Measurements from ENCODE around the gene BTBD18.
A peak's percentile ranks its signal among the peaks of the same experiment; 100 is the strongest.

BTBD18 gene

DNA sequence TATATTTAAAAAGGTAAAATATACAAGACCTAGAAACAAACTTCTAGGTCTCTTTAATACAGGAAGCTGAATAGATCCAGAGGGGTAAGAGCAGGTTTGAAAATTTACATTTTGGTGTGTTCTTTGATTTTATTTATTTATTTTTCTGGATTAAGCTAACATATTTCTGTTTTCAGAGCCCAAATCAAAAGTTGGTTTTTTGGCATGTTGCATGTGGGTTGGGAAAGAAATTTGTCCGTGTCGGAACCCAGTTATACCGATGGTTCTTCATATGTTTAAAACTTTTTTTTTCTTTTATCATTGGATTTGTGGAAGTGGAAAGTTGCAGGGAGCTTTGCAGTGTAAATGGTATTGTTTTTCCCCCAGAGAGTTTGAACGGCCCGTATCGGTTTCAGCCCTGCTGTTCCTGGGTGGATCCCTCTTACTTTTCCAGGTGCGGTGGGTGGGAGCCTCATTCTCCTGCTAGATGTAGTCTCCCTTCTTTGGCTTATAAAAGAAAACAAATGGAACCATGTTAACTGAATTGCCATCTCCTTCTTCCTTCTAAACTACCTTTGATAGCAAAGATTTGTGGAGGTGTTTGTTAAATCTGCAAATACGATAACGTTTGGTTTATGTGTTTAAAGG is 10.7 kb upstream of the BTBD18 start:
- H3K4ac ChIP-seq (ENCODE audit: low read depth in 1 of 2, low read length in 2 of 2), result no peak overlapping the region
- no peak overlapping the region for H2BK5ac ChIP-seq (ENCODE audit: low read depth, low read length, poor library complexity, severe bottlenecking)
- DNase-seq, result peak; percentile 22
- no peak overlapping the region for H3K18ac ChIP-seq (ENCODE audit: low read depth in 1 of 2, low read length in 2 of 2)
- no peak overlapping the region for H4K8ac ChIP-seq (ENCODE audit: low read length)
- H3K27ac ChIP-seq (ENCODE audit: low read length, poor library complexity, severe bottlenecking), result peak overlapping the region; percentile 10
- H3K9ac ChIP-seq (ENCODE audit: low read length), result peak overlapping the region; percentile 100
- peaks cover 6% of the 10 kb centered on the region for H3K4me1 ChIP-seq (ENCODE audit: control insufficient read depth, insufficient read depth, low read depth, low read length)
- peak overlapping the region; percentile 5 for H3K4me2 ChIP-seq (ENCODE audit: low read length, poor library complexity, severe bottlenecking)
- no peak overlapping the region for H2BK15ac ChIP-seq (ENCODE audit: low read depth, poor library complexity, severe bottlenecking)
- no peak overlapping the region for H3K23ac ChIP-seq (ENCODE audit: low read length in 2 of 2)
- no peak overlapping the region for H2BK12ac ChIP-seq (ENCODE audit: low read length in 2 of 2)
- H3K14ac ChIP-seq (ENCODE audit: low read length in 2 of 2), result no peak overlapping the region
- no peak overlapping the region for H4K91ac ChIP-seq (ENCODE audit: low read length)
- H2AFZ ChIP-seq (ENCODE audit: low read depth, low read length), result no peak overlapping the region
- 2% methylated on average over 6 of the region's 9 CpGs for WGBS
- H2AK5ac ChIP-seq (ENCODE audit: low read length, severe bottlenecking), result no peak overlapping the region
- H3K9me3 ChIP-seq (ENCODE audit: control insufficient read depth, low read length), result no peaks in the 10 kb centered on the region
- H2BK120ac ChIP-seq (ENCODE audit: low read depth, low read length), result no peak overlapping the region
- H3K27me3 ChIP-seq (ENCODE audit: control insufficient read depth in 1 of 2, insufficient read depth in 1 of 2, low read length in 2 of 2), result no peaks in the 10 kb centered on the region
- H3K36me3 ChIP-seq (ENCODE audit: control insufficient read depth in 1 of 2, insufficient read depth in 2 of 2, low read depth in 1 of 2, low read length in 2 of 2), result no peaks in the 10 kb centered on the region
- peak overlapping the region; percentile 38 to 96 for H3K4me3 ChIP-seq (ENCODE audit: insufficient read depth in 1 of 2, low read depth in 1 of 2, low read length in 2 of 2)
- peaks cover 3% of the 10 kb centered on the region for H3K79me1 ChIP-seq (replicated peaks; ENCODE audit: low read length, poor library complexity, severe bottlenecking)

DNA sequence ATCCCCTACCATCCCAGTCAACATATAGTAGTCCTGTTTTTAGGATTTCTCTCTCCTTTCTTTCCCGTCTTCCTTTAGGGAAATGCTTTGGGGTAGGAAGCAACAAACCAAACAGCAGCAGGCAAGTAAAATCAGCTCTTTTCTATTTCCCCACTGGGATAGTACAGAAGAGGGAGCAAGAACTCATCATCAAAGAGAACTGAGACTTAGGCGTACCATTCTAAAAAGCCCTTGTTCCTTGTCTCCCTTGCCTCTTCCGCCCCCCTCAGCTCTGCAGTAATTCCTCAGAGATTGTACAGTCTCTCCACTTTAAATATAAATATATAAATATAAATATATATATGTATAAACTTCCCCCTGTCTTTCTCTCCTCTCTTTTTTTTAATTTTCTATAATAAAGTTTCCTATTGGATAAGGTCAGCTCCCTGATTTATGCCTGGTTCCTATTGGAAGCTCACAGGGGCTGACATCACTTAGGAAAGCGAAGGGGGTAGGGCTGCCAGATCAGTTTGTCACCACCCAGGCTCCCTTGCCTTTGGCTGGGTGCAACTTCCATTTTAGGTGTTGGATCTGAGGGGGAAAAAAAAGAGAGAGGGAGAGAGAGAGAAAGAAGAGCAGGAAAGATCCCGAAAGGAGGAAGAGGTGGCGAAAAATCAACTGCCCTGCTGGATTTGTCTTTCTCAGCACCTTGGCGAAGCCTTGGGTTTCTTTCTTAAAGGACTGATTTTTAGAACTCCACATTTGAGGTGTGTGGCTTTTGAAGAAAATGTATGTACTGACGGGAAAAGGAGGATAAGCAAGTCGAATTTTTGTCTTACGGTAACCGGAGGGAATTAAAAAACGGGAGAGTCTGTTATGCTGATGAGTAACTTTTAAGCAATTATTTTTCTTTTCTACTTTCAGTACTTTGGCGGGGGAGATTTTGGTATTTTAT is 9.9 kb upstream of the BTBD18 start, which contains the start of gene CTNND1:
Gene CTNND1 (plus strand): TSS at position 502 of the 934 bp plus-strand sequence. CDS start 29,677 bp downstream, outside the sequence.
- 6% methylated on average over 10 of the region's 13 CpGs for WGBS
- H4K91ac ChIP-seq (ENCODE audit: low read length), result no peak within 1 kb of the TSS
- H2BK15ac ChIP-seq (ENCODE audit: low read depth, poor library complexity, severe bottlenecking), result peak within 1 kb of the TSS; percentile 26
- peak within 1 kb of the TSS in 1 of 2 experiments; percentile 57 for H3K4ac ChIP-seq (ENCODE audit: low read depth in 1 of 2, low read length in 2 of 2)
- peak within 1 kb of the TSS; percentile 38 to 96 for H3K4me3 ChIP-seq (ENCODE audit: insufficient read depth in 1 of 2, low read depth in 1 of 2, low read length in 2 of 2)
- H3K27ac ChIP-seq (ENCODE audit: low read length, poor library complexity, severe bottlenecking), result peak within 1 kb of the TSS; percentile 95
- H2BK120ac ChIP-seq (ENCODE audit: low read depth, low read length), result peak within 1 kb of the TSS; percentile 29
- H3K9ac ChIP-seq (ENCODE audit: low read length), result peak within 1 kb of the TSS; percentile 100
- H3K9me3 ChIP-seq (ENCODE audit: control insufficient read depth, low read length), result no peaks in the 10 kb centered on the region
- peaks cover 4% of the 10 kb centered on the region for H3K79me1 ChIP-seq (replicated peaks; ENCODE audit: low read length, poor library complexity, severe bottlenecking)
- H3K4me2 ChIP-seq (ENCODE audit: low read length, poor library complexity, severe bottlenecking), result peak within 1 kb of the TSS; percentile 41
- H3K36me3 ChIP-seq (ENCODE audit: control insufficient read depth in 1 of 2, insufficient read depth in 2 of 2, low read depth in 1 of 2, low read length in 2 of 2), result no peaks in the 10 kb centered on the region
- peaks cover 6% of the 10 kb centered on the region for H3K4me1 ChIP-seq (ENCODE audit: control insufficient read depth, insufficient read depth, low read depth, low read length)
- peak within 1 kb of the TSS; percentile 55 for H4K8ac ChIP-seq (ENCODE audit: low read length)
- DNase-seq, result peak; percentile 99
- H3K27me3 ChIP-seq (ENCODE audit: control insufficient read depth in 1 of 2, insufficient read depth in 1 of 2, low read length in 2 of 2), result no peaks in the 10 kb centered on the region
- H3K23ac ChIP-seq (ENCODE audit: low read length in 2 of 2), result no peak within 1 kb of the TSS
- peak within 1 kb of the TSS in 1 of 2 experiments; percentile 75 for H3K18ac ChIP-seq (ENCODE audit: low read depth in 1 of 2, low read length in 2 of 2)
- no peak within 1 kb of the TSS for H2BK12ac ChIP-seq (ENCODE audit: low read length in 2 of 2)
- peak within 1 kb of the TSS; percentile 78 for H2AK5ac ChIP-seq (ENCODE audit: low read length, severe bottlenecking)
- no peak within 1 kb of the TSS for H2AFZ ChIP-seq (ENCODE audit: low read depth, low read length)
- peak within 1 kb of the TSS; percentile 88 for H2BK5ac ChIP-seq (ENCODE audit: low read depth, low read length, poor library complexity, severe bottlenecking)
- peak within 1 kb of the TSS in 1 of 2 experiments; percentile 96 for H3K14ac ChIP-seq (ENCODE audit: low read length in 2 of 2)

GRCh38 chr11:57758174-57758573 is 6.6 kb upstream of the BTBD18 start:
- 90% methylated on average over 1 of the region's 3 CpGs for WGBS

DNA sequence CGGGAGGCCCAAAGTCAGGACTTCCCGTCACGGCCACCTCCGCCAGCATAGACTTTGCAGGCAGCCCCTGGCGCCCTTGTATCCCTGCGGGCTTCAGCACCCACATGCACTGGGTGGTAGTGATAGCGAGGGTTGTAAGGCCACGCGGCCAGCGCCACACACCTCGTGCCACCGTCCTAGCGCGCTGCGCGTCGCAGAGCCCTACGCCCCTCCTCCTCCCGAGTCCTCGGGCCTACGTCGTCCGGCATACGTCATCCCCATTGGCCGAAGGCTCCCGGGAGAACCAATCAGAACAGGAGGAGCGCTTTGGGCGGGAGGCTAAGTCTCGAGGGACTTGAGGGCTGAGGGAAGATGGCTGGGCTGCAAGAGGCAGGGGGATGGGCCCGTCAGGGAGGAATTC is 1.3 kb upstream of the BTBD18 start:
- Histone ChIP-seq H2BK12ac (ENCODE audit: low read length in 2 of 2) (no peak overlapping the region), H3K4ac (ENCODE audit: low read depth in 1 of 2, low read length in 2 of 2) (no peak overlapping the region), H3K79me1 (replicated peaks; ENCODE audit: low read length, poor library complexity, severe bottlenecking) (peaks cover 9% of the 10 kb centered on the region), H3K4me2 (ENCODE audit: low read length, poor library complexity, severe bottlenecking) (no peak overlapping the region), H3K4me3 (ENCODE audit: insufficient read depth in 1 of 2, low read depth in 1 of 2, low read length in 2 of 2) (peak overlapping the region in 1 of 2 experiments; percentile 5), H2AFZ (ENCODE audit: low read depth, low read length) (no peak overlapping the region), H3K23ac (ENCODE audit: low read length in 2 of 2) (no peak overlapping the region), H3K9ac (ENCODE audit: low read length) (no peak overlapping the region), H2BK15ac (ENCODE audit: low read depth, poor library complexity, severe bottlenecking) (no peak overlapping the region), H4K91ac (ENCODE audit: low read length) (peak overlapping the region; percentile 41), H3K27ac (ENCODE audit: low read length, poor library complexity, severe bottlenecking) (no peak overlapping the region), H2AK5ac (ENCODE audit: low read length, severe bottlenecking) (no peak overlapping the region), H2BK5ac (ENCODE audit: low read depth, low read length, poor library complexity, severe bottlenecking) (no peak overlapping the region), H3K27me3 (ENCODE audit: control insufficient read depth in 1 of 2, insufficient read depth in 1 of 2, low read length in 2 of 2) (no peaks in the 10 kb centered on the region), H4K8ac (ENCODE audit: low read length) (no peak overlapping the region), H3K9me3 (ENCODE audit: control insufficient read depth, low read length) (no peaks in the 10 kb centered on the region), H3K4me1 (ENCODE audit: control insufficient read depth, insufficient read depth, low read depth, low read length) (peaks cover 1% of the 10 kb centered on the region), H3K18ac (ENCODE audit: low read depth in 1 of 2, low read length in 2 of 2) (no peak overlapping the region), H2BK120ac (ENCODE audit: low read depth, low read length) (no peak overlapping the region), H3K14ac (ENCODE audit: low read length in 2 of 2) (no peak overlapping the region), H3K36me3 (ENCODE audit: control insufficient read depth in 1 of 2, insufficient read depth in 2 of 2, low read depth in 1 of 2, low read length in 2 of 2) (peaks cover 5 to 28% of the 10 kb centered on the region in 2 experiments)
- DNase-seq, result no peak
- WGBS, result 95% methylated on average over 30 of the region's 30 CpGs

More at GRCh38 chr11:57758174-57758573, 6.6 kb upstream of the BTBD18 start:
- no peak for DNase-seq
- H2AFZ ChIP-seq (ENCODE audit: low read depth, low read length), result no peak overlapping the region
- H2BK120ac ChIP-seq (ENCODE audit: low read depth, low read length), result no peak overlapping the region
- H4K8ac ChIP-seq (ENCODE audit: low read length), result no peak overlapping the region
- no peak overlapping the region for H3K23ac ChIP-seq (ENCODE audit: low read length in 2 of 2)
- H3K18ac ChIP-seq (ENCODE audit: low read depth in 1 of 2, low read length in 2 of 2), result no peak overlapping the region
- H2AK5ac ChIP-seq (ENCODE audit: low read length, severe bottlenecking), result no peak overlapping the region
- H3K27ac ChIP-seq (ENCODE audit: low read length, poor library complexity, severe bottlenecking), result no peak overlapping the region
- H3K4me2 ChIP-seq (ENCODE audit: low read length, poor library complexity, severe bottlenecking), result no peak overlapping the region
- no peak overlapping the region for H3K4me3 ChIP-seq (ENCODE audit: insufficient read depth in 1 of 2, low read depth in 1 of 2, low read length in 2 of 2)
- no peak overlapping the region for H2BK12ac ChIP-seq (ENCODE audit: low read length in 2 of 2)
- no peaks in the 10 kb centered on the region for H3K36me3 ChIP-seq (ENCODE audit: control insufficient read depth in 1 of 2, insufficient read depth in 2 of 2, low read depth in 1 of 2, low read length in 2 of 2)
- no peak overlapping the region for H4K91ac ChIP-seq (ENCODE audit: low read length)
- H3K27me3 ChIP-seq (ENCODE audit: control insufficient read depth in 1 of 2, insufficient read depth in 1 of 2, low read length in 2 of 2), result no peaks in the 10 kb centered on the region
- H2BK5ac ChIP-seq (ENCODE audit: low read depth, low read length, poor library complexity, severe bottlenecking), result no peak overlapping the region
- no peak overlapping the region for H3K9ac ChIP-seq (ENCODE audit: low read length)
- H3K9me3 ChIP-seq (ENCODE audit: control insufficient read depth, low read length), result no peaks in the 10 kb centered on the region
- no peaks in the 10 kb centered on the region for H3K4me1 ChIP-seq (ENCODE audit: control insufficient read depth, insufficient read depth, low read depth, low read length)
- H2BK15ac ChIP-seq (ENCODE audit: low read depth, poor library complexity, severe bottlenecking), result no peak overlapping the region
- H3K14ac ChIP-seq (ENCODE audit: low read length in 2 of 2), result no peak overlapping the region
- peaks cover 8% of the 10 kb centered on the region for H3K79me1 ChIP-seq (replicated peaks; ENCODE audit: low read length, poor library complexity, severe bottlenecking)
- no peak overlapping the region for H3K4ac ChIP-seq (ENCODE audit: low read depth in 1 of 2, low read length in 2 of 2)
